Measurements from ENCODE around the gene GPC3.

GPC3 gene

DNA sequence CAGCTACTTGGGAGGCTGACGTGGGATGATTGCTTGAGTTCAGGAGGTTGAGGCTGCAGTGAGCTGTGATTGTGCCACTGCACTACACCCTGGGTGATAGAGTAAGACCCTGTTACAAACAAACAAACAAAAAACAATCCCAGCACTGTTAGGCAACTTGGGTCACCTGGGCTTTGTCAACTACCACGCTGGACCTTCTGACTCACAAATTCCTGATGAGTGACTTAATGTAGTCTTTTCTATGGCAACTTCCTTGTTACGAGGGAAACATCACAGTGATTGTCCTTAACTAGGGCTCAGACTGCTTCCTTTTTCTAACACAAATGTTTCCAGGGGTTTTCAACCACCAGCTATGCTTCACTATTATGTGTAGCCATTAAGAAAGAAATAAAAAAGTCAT, 441.3 kb downstream of the GPC3 start:
- TF ChIP-seq, protein P1, sequence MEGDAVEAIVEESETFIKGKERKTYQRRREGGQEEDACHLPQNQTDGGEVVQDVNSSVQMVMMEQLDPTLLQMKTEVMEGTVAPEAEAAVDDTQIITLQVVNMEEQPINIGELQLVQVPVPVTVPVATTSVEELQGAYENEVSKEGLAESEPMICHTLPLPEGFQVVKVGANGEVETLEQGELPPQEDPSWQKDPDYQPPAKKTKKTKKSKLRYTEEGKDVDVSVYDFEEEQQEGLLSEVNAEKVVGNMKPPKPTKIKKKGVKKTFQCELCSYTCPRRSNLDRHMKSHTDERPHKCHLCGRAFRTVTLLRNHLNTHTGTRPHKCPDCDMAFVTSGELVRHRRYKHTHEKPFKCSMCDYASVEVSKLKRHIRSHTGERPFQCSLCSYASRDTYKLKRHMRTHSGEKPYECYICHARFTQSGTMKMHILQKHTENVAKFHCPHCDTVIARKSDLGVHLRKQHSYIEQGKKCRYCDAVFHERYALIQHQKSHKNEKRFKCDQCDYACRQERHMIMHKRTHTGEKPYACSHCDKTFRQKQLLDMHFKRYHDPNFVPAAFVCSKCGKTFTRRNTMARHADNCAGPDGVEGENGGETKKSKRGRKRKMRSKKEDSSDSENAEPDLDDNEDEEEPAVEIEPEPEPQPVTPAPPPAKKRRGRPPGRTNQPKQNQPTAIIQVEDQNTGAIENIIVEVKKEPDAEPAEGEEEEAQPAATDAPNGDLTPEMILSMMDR (IDR thresholded peaks at IDR 0.05; ENCODE audit: low read depth, low read length): no peak
- DNase-seq (ENCODE audit: extremely low read depth, low read depth): no peak

DNA sequence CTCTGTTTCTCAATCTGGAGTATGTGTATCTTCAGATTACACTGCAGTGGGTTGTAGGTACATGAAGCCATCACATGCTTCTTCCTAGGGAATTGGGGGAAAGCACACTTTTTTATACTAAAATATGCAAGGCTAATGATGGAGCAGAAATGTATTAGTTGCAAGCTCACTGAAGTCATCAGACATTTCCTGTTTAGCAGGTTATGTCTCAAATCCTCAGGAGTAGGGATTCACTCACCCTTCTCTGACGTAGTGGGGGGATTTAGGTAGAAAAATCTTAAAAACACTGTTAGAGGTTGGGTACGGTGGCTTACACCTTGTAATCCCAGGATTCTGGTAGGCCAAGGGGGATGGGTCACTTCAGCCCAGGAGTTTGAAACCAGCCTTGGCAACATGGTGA, 441.7 kb downstream of the GPC3 start:
- TF ChIP-seq, protein P1 (IDR thresholded peaks at IDR 0.05; ENCODE audit: low read depth, low read length): no peak
- DNase-seq (ENCODE audit: extremely low read depth, low read depth): no peak

DNA sequence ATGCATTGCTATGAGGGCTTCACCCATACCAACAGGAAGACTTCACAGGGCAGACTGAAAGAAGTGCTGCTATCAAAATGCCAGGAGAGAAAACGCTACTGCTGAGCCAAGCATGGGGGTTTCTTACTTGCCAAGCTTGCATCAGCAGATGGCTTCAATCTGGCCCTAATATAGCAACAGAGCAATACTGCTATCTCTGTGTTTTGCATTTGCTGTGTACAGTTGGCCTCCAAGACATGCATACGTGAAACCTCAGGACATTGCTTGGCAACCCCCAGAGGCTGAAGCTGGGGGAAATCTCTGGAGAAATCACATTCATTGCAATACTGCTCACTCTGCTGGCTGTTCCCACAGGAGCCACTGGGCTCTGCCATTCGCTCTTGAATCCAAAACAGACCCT, 442.9 kb downstream of the GPC3 start:
- TF ChIP-seq, protein P1 (IDR thresholded peaks at IDR 0.05; ENCODE audit: low read depth, low read length): no peak
- DNase-seq (ENCODE audit: extremely low read depth, low read depth): peak; percentile 0

DNA sequence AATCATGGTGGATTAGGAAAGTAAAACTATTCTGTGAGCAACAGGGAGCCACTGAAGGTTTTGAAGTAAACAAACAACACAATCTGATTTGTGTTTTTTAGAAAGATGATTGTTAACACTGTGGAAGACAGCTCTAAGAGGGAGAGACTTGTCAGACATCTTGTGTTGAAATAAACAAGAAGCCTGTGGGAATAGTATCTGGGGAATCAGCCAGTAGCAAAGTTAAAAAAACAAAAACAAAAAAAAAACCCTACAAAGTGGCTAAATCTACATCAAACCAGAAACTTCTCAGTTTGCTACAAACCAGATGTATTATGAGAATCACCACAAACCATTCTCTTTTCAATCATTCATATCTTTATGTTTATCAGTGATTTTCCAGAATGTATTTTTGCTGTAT, 444.4 kb downstream of the GPC3 start:
- DNase-seq (ENCODE audit: extremely low read depth, low read depth): no peak
- TF ChIP-seq, protein P1 (IDR thresholded peaks at IDR 0.05; ENCODE audit: low read depth, low read length): no peak

DNA sequence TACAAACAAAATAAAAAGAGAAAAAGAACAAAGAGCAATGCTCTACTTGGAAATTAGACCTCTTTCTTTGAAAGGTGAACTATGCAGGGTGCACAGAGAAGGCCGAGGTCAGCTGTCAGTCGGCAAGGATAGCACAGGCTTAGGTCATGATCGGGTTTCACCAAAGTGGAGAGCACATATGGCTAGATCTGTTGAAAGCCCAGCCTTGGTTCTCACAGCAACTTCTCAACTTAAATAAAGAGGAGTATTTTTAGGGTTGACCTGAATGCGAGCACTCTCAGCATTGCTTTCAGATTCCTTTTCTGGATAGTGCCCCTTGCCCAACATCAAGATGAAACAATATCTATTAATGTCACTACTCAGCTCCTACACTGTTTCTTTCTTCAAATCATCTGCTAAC, 447.2 kb downstream of the GPC3 start:
- TF ChIP-seq, protein P1 (IDR thresholded peaks at IDR 0.05; ENCODE audit: low read depth, low read length): no peak
- no peak for DNase-seq (ENCODE audit: extremely low read depth, low read depth)

DNA sequence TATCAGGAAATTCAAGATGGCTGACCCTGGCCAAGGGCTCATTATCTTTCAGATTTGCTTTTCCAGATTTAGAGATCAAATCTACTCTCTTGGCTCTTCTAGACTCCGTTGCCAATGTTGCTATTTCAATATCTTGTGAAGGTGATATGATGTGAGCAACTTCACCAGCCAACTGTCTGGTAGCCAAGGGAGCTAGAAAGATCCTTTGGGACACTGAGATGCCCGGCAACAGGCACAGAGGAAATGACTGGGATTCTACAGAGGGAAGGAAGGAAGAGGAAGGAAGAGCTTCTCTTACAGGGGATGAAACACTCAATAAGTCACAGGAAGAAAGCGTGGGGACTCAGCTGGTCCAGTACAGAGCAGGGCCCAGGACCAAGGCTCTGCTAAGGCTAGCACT, 448.3 kb downstream of the GPC3 start:
- TF ChIP-seq, protein P1 (IDR thresholded peaks at IDR 0.05; ENCODE audit: low read depth, low read length): no peak
- DNase-seq (ENCODE audit: extremely low read depth, low read depth): no peak

DNA sequence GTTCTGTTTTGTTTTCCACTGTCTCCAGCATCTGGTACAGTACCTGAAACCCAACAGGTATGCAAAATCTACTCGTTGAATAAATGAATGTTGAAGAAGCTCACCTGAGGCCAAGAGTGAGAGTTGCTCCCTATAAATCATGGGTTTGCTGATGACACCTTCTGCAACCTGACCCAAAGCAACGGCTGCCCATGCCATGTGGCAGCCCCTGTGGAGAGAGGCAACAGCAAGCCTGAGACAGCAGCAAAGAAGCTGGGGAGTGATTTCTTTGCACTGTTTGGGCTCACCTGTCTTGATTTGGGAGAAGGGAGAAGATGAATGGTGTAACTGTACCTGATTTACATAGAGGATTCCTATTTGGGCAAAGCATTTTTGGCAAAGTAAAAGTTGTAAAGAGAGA, 450.3 kb downstream of the GPC3 start:
- TF ChIP-seq, protein P1 (IDR thresholded peaks at IDR 0.05; ENCODE audit: low read depth, low read length): no peak
- no peak for DNase-seq (ENCODE audit: extremely low read depth, low read depth)

Measured in AG09319 (cell line).